Measurements from ENCODE around the gene PLA2G6.

Gene PLA2G6

GRCh38 chr22:38115423-38116205, 66.0 kb downstream of the PLA2G6 start:
- H3K9me3 ChIP-seq (ENCODE audit: severe bottlenecking): no peaks in the 10 kb centered on the region
- H3K27me3 ChIP-seq (ENCODE audit: insufficient read depth, poor library complexity, severe bottlenecking): no peaks in the 10 kb centered on the region
- DNase-seq (ENCODE audit: low spot score) (no peak), ATAC-seq (ENCODE audit: low read depth) (no peak)
- no peak overlapping the region for H3K27ac ChIP-seq (ENCODE audit: poor library complexity, severe bottlenecking)
- no peak for TF ChIP-seq CTCF (IDR thresholded peaks at IDR 0.05; ENCODE audit: poor library complexity, severe bottlenecking)
- H3K36me3 ChIP-seq (ENCODE audit: low read depth): no peaks in the 10 kb centered on the region
- H3K4me1 ChIP-seq (ENCODE audit: insufficient read depth, poor library complexity, severe bottlenecking): peaks cover 3% of the 10 kb centered on the region
- H3K4me3 ChIP-seq (ENCODE audit: severe bottlenecking): no peak overlapping the region

- H3K4me1 ChIP-seq (ENCODE audit: insufficient read depth, poor library complexity, severe bottlenecking): peaks cover 2% of the 10 kb centered on the region
- no peak overlapping the region for H3K4me3 ChIP-seq (ENCODE audit: severe bottlenecking)
- H3K36me3 ChIP-seq (ENCODE audit: low read depth): no peaks in the 10 kb centered on the region
- DNase-seq (ENCODE audit: low spot score) (peak; percentile 70), ATAC-seq (ENCODE audit: low read depth) (peak; percentile 82)
- H3K9me3 ChIP-seq (ENCODE audit: severe bottlenecking): no peaks in the 10 kb centered on the region
- peak; percentile 86 for TF ChIP-seq CTCF (IDR thresholded peaks at IDR 0.05; ENCODE audit: poor library complexity, severe bottlenecking)
- H3K27ac ChIP-seq (ENCODE audit: poor library complexity, severe bottlenecking): no peak overlapping the region
- no peaks in the 10 kb centered on the region for H3K27me3 ChIP-seq (ENCODE audit: insufficient read depth, poor library complexity, severe bottlenecking)
Observed at GRCh38 chr22:38114484-38115398, 66.9 kb downstream of the PLA2G6 start.

GRCh38 chr22:38112381-38112780, 69.2 kb downstream of the PLA2G6 start:
- TF ChIP-seq CTCF (IDR thresholded peaks at IDR 0.05; ENCODE audit: poor library complexity, severe bottlenecking): no peak
- ATAC-seq (ENCODE audit: low read depth) (no peak), DNase-seq (ENCODE audit: low spot score) (no peak)
- no peaks in the 10 kb centered on the region for H3K36me3 ChIP-seq (ENCODE audit: low read depth)
- peaks cover 2% of the 10 kb centered on the region for H3K4me1 ChIP-seq (ENCODE audit: insufficient read depth, poor library complexity, severe bottlenecking)
- H3K9me3 ChIP-seq (ENCODE audit: severe bottlenecking): no peaks in the 10 kb centered on the region
- no peak overlapping the region for H3K27ac ChIP-seq (ENCODE audit: poor library complexity, severe bottlenecking)
- no peak overlapping the region for H3K4me3 ChIP-seq (ENCODE audit: severe bottlenecking)
- H3K27me3 ChIP-seq (ENCODE audit: insufficient read depth, poor library complexity, severe bottlenecking): no peaks in the 10 kb centered on the region

GRCh38 chr22:38111925-38112355, 69.7 kb downstream of the PLA2G6 start:
- no peaks in the 10 kb centered on the region for H3K36me3 ChIP-seq (ENCODE audit: low read depth)
- H3K27me3 ChIP-seq (ENCODE audit: insufficient read depth, poor library complexity, severe bottlenecking): no peaks in the 10 kb centered on the region
- peaks cover 2% of the 10 kb centered on the region for H3K4me1 ChIP-seq (ENCODE audit: insufficient read depth, poor library complexity, severe bottlenecking)
- no peaks in the 10 kb centered on the region for H3K9me3 ChIP-seq (ENCODE audit: severe bottlenecking)
- ATAC-seq (ENCODE audit: low read depth) (no peak), DNase-seq (ENCODE audit: low spot score) (no peak)
- no peak for TF ChIP-seq CTCF (IDR thresholded peaks at IDR 0.05; ENCODE audit: poor library complexity, severe bottlenecking)
- H3K4me3 ChIP-seq (ENCODE audit: severe bottlenecking): no peak overlapping the region
- no peak overlapping the region for H3K27ac ChIP-seq (ENCODE audit: poor library complexity, severe bottlenecking)
